SK-N-SH (cell line): ENCODE measurements around the gene UGT1A1.

Experiments used
- CTCF ChIP-seq: fragments of 200-600 bp; sonication (generic); IDR thresholded peaks from 2 replicates; pipeline ENCODE4 v1.6.1; 2017; ENCODE audit warnings: antibody characterized with exemption, mild to moderate bottlenecking, moderate library complexity
- ELF1 ChIP-seq: IDR thresholded peaks from 2 replicates; pipeline ENCODE4 v1.4.0; 2012
- EP300 ChIP-seq, 2 experiments: IDR thresholded peaks; 2 replicates each; pipeline versions ENCODE4 v1.4.0 to v1.6.1; 2012; ENCODE audit warnings: borderline replicate concordance in 1 of 2, low read depth in 1 of 2, low read length in 1 of 2
- GABPA ChIP-seq: IDR thresholded peaks from 2 replicates; pipeline ENCODE4 v1.4.0; 2012; ENCODE audit warnings: low read depth, mild to moderate bottlenecking
- RCOR1 ChIP-seq: fragments of 150-350 bp; IDR thresholded peaks from 2 replicates; pipeline ENCODE4 v1.6.1; 2017; ENCODE audit warnings: antibody characterized with exemption, low read length
- TEAD4 ChIP-seq: IDR thresholded peaks from 2 replicates; pipeline ENCODE4 v1.4.0; 2012; ENCODE audit warnings: mild to moderate bottlenecking, borderline replicate concordance; ENCODE audit not compliant: insufficient read depth
- YY1 ChIP-seq: IDR thresholded peaks from 2 replicates; pipeline ENCODE4 v1.4.0; 2012; ENCODE audit warnings: low read depth, mild to moderate bottlenecking
- TF ChIP-seq, protein P1 (sequence below): IDR thresholded peaks from 2 replicates; pipeline ENCODE4 v1.4.0; 2012; ENCODE audit warnings: low read depth
- TF ChIP-seq, protein P2 (sequence below): fragments of 150-350 bp; IDR thresholded peaks from 2 replicates; pipeline ENCODE4 v1.6.1; 2017; ENCODE audit warnings: antibody characterized with exemption, low read length, low read depth, borderline replicate concordance

DNA sequence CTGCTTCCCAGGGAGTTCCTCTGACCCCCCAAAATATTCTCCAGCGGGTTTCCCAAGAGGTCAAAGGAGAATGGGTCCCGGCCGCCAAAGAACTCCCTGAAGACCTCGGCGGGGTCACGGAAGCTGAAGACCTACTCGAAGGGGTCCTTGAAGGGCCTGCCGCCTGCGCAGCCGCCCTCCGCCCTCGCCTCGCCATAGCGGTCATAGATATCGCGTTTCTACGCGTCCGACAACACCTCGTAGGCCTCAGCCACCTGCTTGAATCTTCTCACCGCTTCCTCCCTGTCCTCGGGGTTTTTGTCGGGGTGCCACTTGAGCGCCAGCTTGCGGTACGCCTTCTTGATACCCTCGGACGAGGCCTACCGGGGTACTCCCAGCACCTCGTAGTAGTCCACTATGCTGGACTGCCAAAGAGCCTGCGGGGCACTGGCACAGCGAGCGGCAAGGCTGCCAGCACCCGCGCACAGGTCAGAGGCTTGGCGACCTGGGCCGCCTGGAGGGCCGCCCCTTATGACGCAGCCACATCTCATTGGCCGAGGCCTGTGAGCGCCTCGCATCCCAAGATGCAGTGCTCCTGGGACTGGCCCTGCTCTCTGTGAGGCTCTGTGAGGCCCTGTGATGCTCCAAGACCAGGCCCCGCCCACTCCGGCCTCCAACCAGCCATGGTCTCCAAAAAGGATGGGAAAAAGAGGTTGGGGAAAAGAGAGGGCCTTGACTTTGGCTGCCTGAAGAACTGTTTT lies 5.0 kb upstream of the UGT1A1 start:
- no peak for TF ChIP-seq CTCF
- TF ChIP-seq, protein P1, sequence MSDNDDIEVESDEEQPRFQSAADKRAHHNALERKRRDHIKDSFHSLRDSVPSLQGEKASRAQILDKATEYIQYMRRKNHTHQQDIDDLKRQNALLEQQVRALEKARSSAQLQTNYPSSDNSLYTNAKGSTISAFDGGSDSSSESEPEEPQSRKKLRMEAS, result no peak
- TF ChIP-seq, protein P2, sequence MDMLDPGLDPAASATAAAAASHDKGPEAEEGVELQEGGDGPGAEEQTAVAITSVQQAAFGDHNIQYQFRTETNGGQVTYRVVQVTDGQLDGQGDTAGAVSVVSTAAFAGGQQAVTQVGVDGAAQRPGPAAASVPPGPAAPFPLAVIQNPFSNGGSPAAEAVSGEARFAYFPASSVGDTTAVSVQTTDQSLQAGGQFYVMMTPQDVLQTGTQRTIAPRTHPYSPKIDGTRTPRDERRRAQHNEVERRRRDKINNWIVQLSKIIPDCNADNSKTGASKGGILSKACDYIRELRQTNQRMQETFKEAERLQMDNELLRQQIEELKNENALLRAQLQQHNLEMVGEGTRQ, result no peak
- TF ChIP-seq RCOR1, result no peak
- no peak for TF ChIP-seq GABPA
- no peak for TF ChIP-seq TEAD4
- no peak for TF ChIP-seq YY1
- TF ChIP-seq ELF1, result no peak
- TF ChIP-seq EP300 (IDR thresholded peaks at IDR 0.05; ENCODE audit: borderline replicate concordance in 1 of 2, low read depth in 1 of 2, low read length in 1 of 2), result no peak
